ENCODE measurements around the gene FIZ1. TPM values are rescaled to one million over a fixed set of nuclear protein-coding genes. Genes with fewer than 3 reads are reported as not detected.

The FIZ1 gene
- total RNA-seq, 4 donors from 2014 or later = 9.0 to 18.5 (median 14.0) TPM

DNA sequence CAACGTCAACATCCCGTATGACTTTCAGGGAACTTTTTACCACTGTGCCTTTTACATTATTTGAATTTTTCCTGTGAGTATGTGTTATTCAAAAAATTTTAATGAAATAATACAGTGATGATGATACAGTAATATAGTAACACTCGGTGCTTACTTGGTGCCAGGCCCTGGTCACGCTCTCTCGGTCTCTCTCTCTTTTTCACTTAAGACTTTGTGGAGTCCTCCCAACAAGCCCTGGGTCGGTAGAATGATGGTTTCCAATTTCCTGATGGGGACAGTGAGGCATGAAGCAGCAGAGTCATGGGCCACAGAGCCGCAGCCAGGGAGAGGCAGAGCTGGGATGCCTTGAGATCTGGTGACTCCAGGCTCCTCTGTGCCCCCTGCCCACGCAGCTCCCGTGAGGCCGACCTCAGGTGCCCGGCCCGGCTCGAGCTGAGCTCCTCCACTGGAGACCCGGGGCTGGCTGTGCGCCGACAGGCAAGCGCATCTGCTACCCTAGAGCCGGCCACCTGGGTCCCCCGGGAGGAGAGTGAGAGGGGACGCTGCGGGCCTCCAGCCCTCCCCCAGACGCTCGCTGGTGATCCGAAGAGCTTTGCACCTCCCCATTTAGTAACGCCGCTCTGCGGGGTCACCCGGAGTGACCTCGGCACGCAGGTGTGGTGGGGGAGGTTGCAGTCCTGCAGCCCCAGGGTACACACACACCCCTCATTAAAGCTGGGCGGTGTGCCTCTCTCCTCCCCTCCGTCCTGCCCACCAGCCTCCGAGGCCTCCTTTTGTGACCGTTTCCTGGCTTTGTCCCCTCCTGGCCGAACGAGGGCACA, 49.6 kb downstream of the FIZ1 start:
- no peaks in the 10 kb centered on the region for H3K27me3 ChIP-seq
- WGBS, 2 donors = 21 to 26% methylated on average over 31 to 34 of the region's 36 CpGs

DNA sequence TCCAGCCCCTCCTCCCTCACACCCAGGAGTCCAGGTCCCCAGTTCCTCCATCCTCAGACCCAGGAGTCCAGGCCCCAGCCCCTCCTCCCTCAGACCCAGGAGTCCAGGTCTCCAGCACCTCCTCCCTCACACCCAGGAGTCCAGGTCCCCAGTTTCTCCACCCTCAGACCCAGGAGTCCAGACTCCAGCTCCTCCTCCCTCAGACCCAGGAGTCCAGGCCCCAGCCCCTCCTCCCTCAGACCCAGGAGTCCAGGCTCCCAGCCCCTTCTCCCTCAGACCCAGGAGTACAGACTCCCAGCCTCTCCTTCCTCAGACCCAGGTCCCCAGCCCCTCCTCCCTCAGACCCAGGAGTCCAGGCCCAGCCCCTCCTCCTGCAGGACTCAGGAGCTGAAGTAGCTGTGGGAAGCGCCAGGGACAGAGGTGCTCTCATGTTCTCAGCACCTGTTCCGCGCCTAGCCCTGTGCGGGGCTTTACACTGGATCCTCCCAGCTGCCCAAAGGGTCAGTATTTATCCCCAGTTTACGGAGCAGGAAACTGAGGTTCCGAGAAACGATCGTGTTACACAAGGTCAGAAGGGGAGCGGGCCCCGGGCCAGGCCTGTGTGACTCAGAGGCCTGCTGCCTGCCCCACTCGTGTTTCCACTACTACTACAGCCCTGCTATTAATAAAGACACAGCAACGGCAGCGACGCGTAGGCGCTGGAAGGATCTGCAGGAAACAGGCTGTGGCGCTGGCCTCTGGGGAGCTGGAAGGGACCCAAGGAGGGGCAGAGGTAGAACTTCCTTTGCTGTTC, 52.3 kb downstream of the FIZ1 start:
- peak; percentile 40 to 45 for DNase-seq
- peaks cover 12 to 31% of the 10 kb centered on the region in 2 donors for H3K4me1 ChIP-seq
- intact Hi-C loops (cut with DNase I) = no loop called here
- H3K4me3 ChIP-seq (replicated peaks in 1 of 3) = no peak overlapping the region
- no peaks in the 10 kb centered on the region for H3K27me3 ChIP-seq
- 64% methylated on average over 13 to 15 of the region's 17 CpGs for WGBS, 2 donors
- H3K36me3 ChIP-seq = no peaks in the 10 kb centered on the region
- no peaks in the 10 kb centered on the region for H3K9me3 ChIP-seq
- peak overlapping the region; percentile 59 to 86 (median 83) for H3K27ac ChIP-seq
- TF ChIP-seq POLR2A (IDR thresholded peaks at IDR 0.05) = no peak
- TF ChIP-seq, protein P1, sequence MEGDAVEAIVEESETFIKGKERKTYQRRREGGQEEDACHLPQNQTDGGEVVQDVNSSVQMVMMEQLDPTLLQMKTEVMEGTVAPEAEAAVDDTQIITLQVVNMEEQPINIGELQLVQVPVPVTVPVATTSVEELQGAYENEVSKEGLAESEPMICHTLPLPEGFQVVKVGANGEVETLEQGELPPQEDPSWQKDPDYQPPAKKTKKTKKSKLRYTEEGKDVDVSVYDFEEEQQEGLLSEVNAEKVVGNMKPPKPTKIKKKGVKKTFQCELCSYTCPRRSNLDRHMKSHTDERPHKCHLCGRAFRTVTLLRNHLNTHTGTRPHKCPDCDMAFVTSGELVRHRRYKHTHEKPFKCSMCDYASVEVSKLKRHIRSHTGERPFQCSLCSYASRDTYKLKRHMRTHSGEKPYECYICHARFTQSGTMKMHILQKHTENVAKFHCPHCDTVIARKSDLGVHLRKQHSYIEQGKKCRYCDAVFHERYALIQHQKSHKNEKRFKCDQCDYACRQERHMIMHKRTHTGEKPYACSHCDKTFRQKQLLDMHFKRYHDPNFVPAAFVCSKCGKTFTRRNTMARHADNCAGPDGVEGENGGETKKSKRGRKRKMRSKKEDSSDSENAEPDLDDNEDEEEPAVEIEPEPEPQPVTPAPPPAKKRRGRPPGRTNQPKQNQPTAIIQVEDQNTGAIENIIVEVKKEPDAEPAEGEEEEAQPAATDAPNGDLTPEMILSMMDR (IDR thresholded peaks at IDR 0.05) = no peak

More for the DNA sequence above, 49.6 kb downstream of the FIZ1 start:
- no peaks in the 10 kb centered on the region for H3K36me3 ChIP-seq
- intact Hi-C loops (cut with DNase I) = no loop called here
- peaks cover 21 to 38% of the 10 kb centered on the region in 2 donors for H3K4me1 ChIP-seq
- H3K27ac ChIP-seq = peak overlapping the region in 2 of 3 donors; percentile 63 to 70
- no peaks in the 10 kb centered on the region for H3K9me3 ChIP-seq
- TF ChIP-seq, protein P1 (IDR thresholded peaks at IDR 0.05) = no peak
- TF ChIP-seq POLR2A (IDR thresholded peaks at IDR 0.05) = no peak
- H3K4me3 ChIP-seq (replicated peaks in 1 of 3) = peak overlapping the region in 1 of 3 donors; percentile 1
- peak; percentile 48 to 78 for DNase-seq

DNA sequence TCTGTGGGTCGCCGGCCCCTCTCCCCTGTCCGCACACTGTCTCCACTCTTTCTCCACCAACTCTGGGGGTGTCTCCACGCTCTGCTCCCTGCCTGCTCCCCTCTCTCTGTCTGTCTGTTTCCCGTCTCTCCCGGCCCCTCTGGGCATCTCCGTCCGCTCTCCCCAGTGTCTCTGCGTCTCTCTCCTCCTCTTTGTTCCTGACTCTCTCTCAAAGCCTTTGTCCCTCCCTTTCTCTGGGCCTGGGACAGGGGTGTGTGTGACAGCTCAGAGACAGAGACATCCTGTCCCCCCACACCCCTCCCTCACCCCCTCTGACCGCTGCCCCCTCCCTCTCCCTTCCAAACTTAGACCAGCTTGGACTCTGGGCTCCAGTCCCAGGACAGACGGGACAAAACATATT, 53.3 kb downstream of the FIZ1 start:
- peaks cover 12 to 31% of the 10 kb centered on the region in 2 donors for H3K4me1 ChIP-seq
- DNase-seq = no peak
- WGBS, 2 donors = 62 to 64% methylated on average over 11 of the region's 11 CpGs
- no peak overlapping the region for H3K4me3 ChIP-seq (replicated peaks in 1 of 3)
- no peaks in the 10 kb centered on the region for H3K36me3 ChIP-seq
- TF ChIP-seq POLR2A (IDR thresholded peaks at IDR 0.05) = no peak
- TF ChIP-seq, protein P1 (IDR thresholded peaks at IDR 0.05) = no peak
- no peaks in the 10 kb centered on the region for H3K27me3 ChIP-seq
- H3K9me3 ChIP-seq = no peaks in the 10 kb centered on the region
- peak overlapping the region in 2 of 3 donors; percentile 83 to 86 for H3K27ac ChIP-seq
- intact Hi-C loops (cut with DNase I) = no loop called here

DNA sequence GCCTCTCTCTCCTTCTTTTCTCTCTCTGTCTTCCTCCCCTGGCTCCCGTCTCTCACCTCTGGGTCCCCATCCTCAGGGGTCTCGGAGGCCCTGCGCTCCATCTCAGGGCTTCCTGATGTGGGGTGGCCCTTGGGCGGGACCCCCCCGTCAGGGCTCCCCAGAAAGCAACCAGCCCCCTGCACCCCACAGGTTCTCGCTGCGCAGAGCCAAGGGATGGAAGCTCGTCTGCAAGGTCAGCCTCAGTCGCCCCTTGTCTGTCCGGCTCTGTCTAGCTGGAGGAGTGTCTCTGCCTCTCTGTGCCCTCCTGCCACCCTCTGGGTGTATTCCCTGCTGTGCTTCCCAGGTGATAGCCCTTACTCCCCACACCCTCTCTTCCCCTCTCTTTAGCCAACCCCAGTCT, 53.9 kb downstream of the FIZ1 start, which contains the start of gene SBK3:
Gene SBK3 (minus strand): TSS at position 101 of the 400 bp plus-strand sequence. CDS start 0 bp downstream, at position 101.
- intact Hi-C loops (cut with DNase I) = no loop called here
- no peak within 1 kb of the TSS for H3K4me3 ChIP-seq (replicated peaks in 1 of 3)
- no peaks in the 10 kb centered on the region for H3K9me3 ChIP-seq
- H3K27ac ChIP-seq = peak within 1 kb of the TSS; percentile 59 to 86 (median 83)
- WGBS, 2 donors = 86 to 92% methylated on average over 10 of the region's 10 CpGs
- peaks cover 12 to 31% of the 10 kb centered on the region in 2 donors for H3K4me1 ChIP-seq
- TF ChIP-seq, protein P1 (IDR thresholded peaks at IDR 0.05) = no peak
- no peak for TF ChIP-seq POLR2A (IDR thresholded peaks at IDR 0.05)
- no peaks in the 10 kb centered on the region for H3K27me3 ChIP-seq
- no peaks in the 10 kb centered on the region for H3K36me3 ChIP-seq
- DNase-seq = no peak

Measured in thyroid gland (tissue), 4 donors.